Osteoblast (primary cell): Measurements from ENCODE around the gene NUMB. TPM values are rescaled to one million over a fixed set of nuclear protein-coding genes. Genes with fewer than 3 reads are reported as not detected.

Source experiments
- DNase-seq: peaks from one replicate; pipeline ENCODE4 v3.0.0; 2011; ENCODE audit warnings: low spot score, mixed read lengths; ENCODE audit not compliant: insufficient read length; ENCODE audit errors: missing footprints
- H2AFZ ChIP-seq: 2 replicates; pipeline ENCODE4 v1.6.0; 2011; ENCODE audit warnings: mild to moderate bottlenecking, low read length
- H3K27ac ChIP-seq: 2 replicates; pipeline ENCODE4 v1.5.1; 2011; ENCODE audit warnings: mild to moderate bottlenecking, low read depth, low read length, moderate library complexity
- H3K27me3 ChIP-seq: 2 replicates; pipeline ENCODE4 v1.6.0; 2012; ENCODE audit warnings: mild to moderate bottlenecking, control low read depth, inconsistent platforms, low read length, moderate library complexity; ENCODE audit not compliant: insufficient read depth
- H3K36me3 ChIP-seq: 2 replicates; pipeline ENCODE4 v1.5.1; 2011; ENCODE audit warnings: mild to moderate bottlenecking, low read length, control low read depth, moderate library complexity; ENCODE audit not compliant: insufficient read depth
- H3K4me1 ChIP-seq: 2 replicates; pipeline ENCODE4 v1.5.1; 2011; ENCODE audit warnings: mild to moderate bottlenecking, low read length, control low read depth, moderate library complexity; ENCODE audit not compliant: insufficient read depth
- H3K4me2 ChIP-seq: 2 replicates; pipeline ENCODE4 v1.6.0; 2011; ENCODE audit warnings: mild to moderate bottlenecking, low read length; ENCODE audit not compliant: insufficient read depth
- H3K4me3 ChIP-seq: fragments of 200-600 bp; sonication (generic); 3 replicates; pipeline ENCODE4 v1.5.1; 2012; ENCODE audit warnings: mild to moderate bottlenecking, low read length, inconsistent platforms; ENCODE audit not compliant: insufficient read depth
- H3K79me2 ChIP-seq: 2 replicates; pipeline ENCODE4 v1.6.0; 2012; ENCODE audit warnings: mild to moderate bottlenecking, low read length, control low read depth, inconsistent platforms; ENCODE audit not compliant: insufficient read depth
- H3K9me3 ChIP-seq: 2 replicates; pipeline ENCODE4 v1.5.1; 2011; ENCODE audit warnings: low read depth, low read length, control low read depth
- H4K20me1 ChIP-seq: 2 replicates; pipeline ENCODE4 v1.6.0; 2012; ENCODE audit warnings: mild to moderate bottlenecking, low read length, control low read depth; ENCODE audit not compliant: insufficient read depth
- CTCF ChIP-seq: IDR thresholded peaks from 2 replicates; pipeline ENCODE4 v1.5.1; 2011; ENCODE audit warnings: mild to moderate bottlenecking, low read depth, low read length, moderate library complexity; ENCODE audit errors: extremely low read depth
- total RNA-seq: library from RNA; depleted of rRNA; stranded (reverse); fragments of >200 nt; gene quantifications from 2 replicates; pipeline ENCODE4 v1.2.3, GENCODE V29; 2012

The NUMB gene
- total RNA-seq, 1 donor: 52.5 TPM

GRCh38 chr14:73243748-73244147 lies 214.6 kb downstream of the NUMB start:
- Histone ChIP-seq H3K27me3 (peaks cover 13% of the 10 kb centered on the region), H3K4me2 (no peak overlapping the region), H2AFZ (no peak overlapping the region), H3K4me3 (no peak overlapping the region), H3K36me3 (no peaks in the 10 kb centered on the region), H3K79me2 (no peaks in the 10 kb centered on the region), H4K20me1 (peaks cover 9% of the 10 kb centered on the region), H3K9me3 (no peaks in the 10 kb centered on the region), H3K27ac (no peak overlapping the region), H3K4me1 (peaks cover 39% of the 10 kb centered on the region)
- DNase-seq: no peak
- TF ChIP-seq CTCF: no peak

- no peak for TF ChIP-seq CTCF
- no peak overlapping the region for H2AFZ ChIP-seq
- no peak overlapping the region for H3K27ac ChIP-seq
- peaks cover 42% of the 10 kb centered on the region for H3K4me1 ChIP-seq
- peak; percentile 14 for DNase-seq
- no peaks in the 10 kb centered on the region for H3K79me2 ChIP-seq
- no peak overlapping the region for H3K4me2 ChIP-seq
- no peaks in the 10 kb centered on the region for H3K9me3 ChIP-seq
- peaks cover 11% of the 10 kb centered on the region for H4K20me1 ChIP-seq
- no peak overlapping the region for H3K4me3 ChIP-seq
- no peaks in the 10 kb centered on the region for H3K36me3 ChIP-seq
- peaks cover 17% of the 10 kb centered on the region for H3K27me3 ChIP-seq
Observed at GRCh38 chr14:73243341-73243740, 215.0 kb downstream of the NUMB start.

- no peak for TF ChIP-seq CTCF
- H2AFZ ChIP-seq: no peak overlapping the region
- H3K9me3 ChIP-seq: no peaks in the 10 kb centered on the region
- H3K36me3 ChIP-seq: no peaks in the 10 kb centered on the region
- H4K20me1 ChIP-seq: peaks cover 11% of the 10 kb centered on the region
- H3K4me3 ChIP-seq: peak overlapping the region; percentile 50
- H3K4me1 ChIP-seq: peaks cover 38% of the 10 kb centered on the region
- H3K27me3 ChIP-seq: peaks cover 24% of the 10 kb centered on the region
- H3K79me2 ChIP-seq: no peaks in the 10 kb centered on the region
- DNase-seq: peak; percentile 92
- no peak overlapping the region for H3K27ac ChIP-seq
- peak overlapping the region; percentile 43 for H3K4me2 ChIP-seq
Observed at GRCh38 chr14:73242357-73242901, 215.9 kb downstream of the NUMB start.

DNA sequence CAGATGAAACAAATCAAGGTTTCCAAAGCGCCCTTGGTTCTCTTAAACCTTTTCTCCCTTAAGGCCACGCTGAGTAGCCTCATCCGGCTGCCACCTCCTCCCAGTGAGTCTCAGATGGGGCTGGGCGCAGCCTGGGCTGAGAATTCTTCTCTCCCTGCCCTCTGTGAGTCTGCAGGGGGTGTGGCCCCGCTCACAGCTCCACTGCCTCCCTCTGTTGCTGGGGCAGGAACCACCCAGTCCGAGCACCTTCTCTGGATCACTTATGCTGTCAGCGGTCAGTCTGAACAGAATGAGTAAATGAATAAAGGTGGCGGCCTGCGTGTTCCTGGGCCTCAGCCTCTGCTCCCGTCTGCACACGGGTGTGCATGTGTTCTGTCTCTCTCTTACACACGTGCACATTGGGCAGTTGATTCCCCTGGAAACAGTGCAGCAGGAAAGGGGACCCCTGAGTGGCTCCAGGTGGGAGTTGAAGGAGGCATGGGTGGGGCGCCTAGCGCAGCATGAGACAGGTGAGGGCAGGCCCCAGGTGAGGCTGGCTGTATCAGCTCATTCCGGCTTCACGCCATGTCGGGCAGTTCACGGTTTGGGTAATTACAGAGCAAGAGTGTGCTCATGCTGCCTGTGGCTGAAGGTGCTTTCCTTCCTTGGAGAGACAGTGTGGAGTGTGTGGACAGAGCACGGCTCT lies 216.7 kb downstream of the NUMB start:
- no peak overlapping the region for H3K4me2 ChIP-seq
- no peak overlapping the region for H3K27ac ChIP-seq
- TF ChIP-seq CTCF: no peak
- no peaks in the 10 kb centered on the region for H3K36me3 ChIP-seq
- peak; percentile 85 for DNase-seq
- H3K9me3 ChIP-seq: no peaks in the 10 kb centered on the region
- H4K20me1 ChIP-seq: peaks cover 11% of the 10 kb centered on the region
- no peaks in the 10 kb centered on the region for H3K79me2 ChIP-seq
- no peak overlapping the region for H3K4me3 ChIP-seq
- H3K27me3 ChIP-seq: peaks cover 32% of the 10 kb centered on the region
- H2AFZ ChIP-seq: no peak overlapping the region
- peaks cover 30% of the 10 kb centered on the region for H3K4me1 ChIP-seq
